A549 (cell line): ENCODE data around the gene OOEP. TPM values are rescaled to one million over a fixed set of nuclear protein-coding genes. Genes with fewer than 3 reads are reported as not detected.

ENCODE experiments used
- ATAC-seq, 2 experiments: fragments of 200-7000 bp in 1 of 2; fragments of >200 bp in 1 of 2; cut with Nextera tagmentation in 1 of 2; cut with Tn5 transposase in 1 of 2; 3 replicates each; pipeline versions ENCODE4 v1.8.0 to v1.9.1; 2018 to 2020; ENCODE audit warnings: mild to moderate bottlenecking in 1 of 2, moderate library complexity in 1 of 2
- CTCF ChIA-PET: fragments of 300-600 bp; sonication (Branson Sonifier 250); formaldehyde crosslinking; extraction: SDS; loops from one replicate; lab custom pipeline; 2021; ENCODE audit warnings: antibody characterized with exemption, inconsistent platforms; lab: Yijun Ruan, JAX
- POLR2A ChIA-PET: fragments of 350-600 bp; formaldehyde crosslinking; extraction: SDS; loops from one replicate; lab custom pipeline; 2021; ENCODE audit warnings: antibody characterized with exemption, inconsistent platforms; lab: Yijun Ruan, JAX
- DNase-seq, 2 experiments: peaks; one replicate each; pipeline versions ENCODE4 v3.0.0 to v3.0.0-alpha.2; 2011 to 2016; ENCODE audit warnings: low read depth in 1 of 2, low spot score in 1 of 2
- FAIRE-seq: peaks from 2 replicates; lab custom pipeline; 2011; peaks lifted over from hg19 to GRCh38; lab: Jason Lieb, UNC
- H3K27ac ChIP-seq, 2 experiments: fragments of >200 bp; sonication (Bioruptor Twin); formaldehyde crosslinking; 3 replicates each; pipeline ENCODE4 v1.5.1; 2016 to 2017
- H3K4me1 ChIP-seq: fragments of >200 bp; sonication (Bioruptor Twin); formaldehyde crosslinking; 3 replicates; pipeline ENCODE4 v1.6.1; 2016
- H3K4me2 ChIP-seq: fragments of >200 bp; sonication (Bioruptor Twin); formaldehyde crosslinking; 3 replicates; pipeline ENCODE4 v1.6.1; 2016
- H3K4me3 ChIP-seq: fragments of >200 bp; sonication (Bioruptor Twin); formaldehyde crosslinking; 3 replicates; pipeline ENCODE4 v1.5.1; 2016
- H3K9me3 ChIP-seq: fragments of >200 bp; sonication (Bioruptor Twin); formaldehyde crosslinking; 3 replicates; pipeline ENCODE4 v1.6.1; 2016
- BHLHE40 ChIP-seq: IDR thresholded peaks from 2 replicates; pipeline ENCODE4 v1.6.1; 2012; ENCODE audit warnings: low read depth, low read length, inconsistent platforms
- CBX2 ChIP-seq: fragments of 200-600 bp; sonication (generic); IDR thresholded peaks from 2 replicates; pipeline ENCODE4 v1.6.1; 2016; ENCODE audit warnings: low read depth, mild to moderate bottlenecking, borderline replicate concordance
- E2F6 ChIP-seq: IDR thresholded peaks from 2 replicates; pipeline ENCODE4 v1.6.1; 2012; ENCODE audit warnings: low read depth, borderline replicate concordance
- GATA3 ChIP-seq: IDR thresholded peaks from 2 replicates; pipeline ENCODE4 v1.6.1; 2012; ENCODE audit warnings: borderline replicate concordance
- HDAC2 ChIP-seq: fragments of 200-600 bp; sonication (generic); IDR thresholded peaks from 2 replicates; pipeline ENCODE4 v1.6.1; 2016
- HEYL ChIP-seq: fragments of 250-450 bp; sonication (Bioruptor Pico); IDR thresholded peaks from 2 replicates; pipeline ENCODE4 v1.8.0; 2021; ENCODE audit warnings: mild to moderate bottlenecking, moderate library complexity
- HOXA7 ChIP-seq: fragments of 250-450 bp; sonication (Bioruptor Pico); IDR thresholded peaks from 2 replicates; pipeline ENCODE4 v1.5.0; 2020; ENCODE audit warnings: mild to moderate bottlenecking, moderate library complexity
- JUN ChIP-seq, 2 experiments: fragments of >200 bp; sonication (Bioruptor Twin); formaldehyde crosslinking; IDR thresholded peaks; 2 replicates in 1 of 2; 3 replicates in 1 of 2; pipeline ENCODE4 v1.6.1; 2016 to 2017
- JUNB ChIP-seq: fragments of >200 bp; sonication (Bioruptor Twin); formaldehyde crosslinking; IDR thresholded peaks from 2 replicates; pipeline ENCODE4 v1.6.1; 2016
- KDM1A ChIP-seq: fragments of 200-600 bp; sonication (generic); IDR thresholded peaks from 2 replicates; pipeline ENCODE4 v1.6.1; 2016; ENCODE audit warnings: low read depth, mild to moderate bottlenecking
- KDM5A ChIP-seq: fragments of 200-600 bp; sonication (generic); IDR thresholded peaks from 2 replicates; pipeline ENCODE4 v1.6.1; 2016; ENCODE audit warnings: antibody characterized with exemption, mild to moderate bottlenecking
- MAFK ChIP-seq: fragments of 450-650 bp; IDR thresholded peaks from 2 replicates; pipeline ENCODE4 v1.6.1; 2014; ENCODE audit not compliant: partially characterized antibody
- NPAS2 ChIP-seq: fragments of 250-450 bp; sonication (Bioruptor Pico); IDR thresholded peaks from 2 replicates; pipeline ENCODE4 v1.8.0; 2022; ENCODE audit warnings: mild to moderate bottlenecking, moderate library complexity, borderline replicate concordance
- PHF8 ChIP-seq: fragments of 200-600 bp; sonication (generic); IDR thresholded peaks from 2 replicates; pipeline ENCODE4 v1.6.1; 2016; ENCODE audit warnings: low read depth, mild to moderate bottlenecking, antibody characterized with exemption, moderate library complexity, borderline replicate concordance
- POLR2A ChIP-seq: IDR thresholded peaks from 2 replicates; pipeline ENCODE4 v1.6.1; 2012; ENCODE audit warnings: mild to moderate bottlenecking, low read length
- RAD21 ChIP-seq, 2 experiments: fragments of >200 bp in 1 of 2; sonication (Bioruptor Twin) in 1 of 2; formaldehyde crosslinking in 1 of 2; IDR thresholded peaks in 1 of 2; conservative IDR thresholded peaks in 1 of 2; 2 replicates in 1 of 2; 3 replicates in 1 of 2; pipeline ENCODE4 v1.6.1; 2012 to 2018; ENCODE audit warnings: inconsistent platforms in 1 of 2
- RCOR1 ChIP-seq: fragments of 150-350 bp; IDR thresholded peaks from 2 replicates; pipeline ENCODE4 v1.6.1; 2014; ENCODE audit warnings: antibody characterized with exemption, low read length, low read depth
- REST ChIP-seq: fragments of 200-600 bp; sonication (generic); IDR thresholded peaks from 2 replicates; pipeline ENCODE4 v1.6.1; 2016; ENCODE audit warnings: antibody characterized with exemption, mild to moderate bottlenecking, moderate library complexity
- RFX5 ChIP-seq: fragments of 450-650 bp; IDR thresholded peaks from 2 replicates; pipeline ENCODE4 v1.7.1; 2014; ENCODE audit warnings: antibody characterized with exemption, mild to moderate bottlenecking, moderate library complexity
- SMC3 ChIP-seq: fragments of >200 bp; sonication (Bioruptor Twin); formaldehyde crosslinking; IDR thresholded peaks from 3 replicates; pipeline ENCODE4 v1.6.1; 2018; ENCODE audit warnings: inconsistent platforms
- TFCP2L1 ChIP-seq: fragments of 250-450 bp; sonication (Bioruptor Pico); IDR thresholded peaks from 2 replicates; pipeline ENCODE4 v1.5.0; 2021; ENCODE audit warnings: mild to moderate bottlenecking
- ZSCAN20 ChIP-seq: fragments of 250-450 bp; sonication (Bioruptor Pico); IDR thresholded peaks from 2 replicates; pipeline ENCODE4 v1.8.0; 2022; ENCODE audit warnings: mild to moderate bottlenecking, moderate library complexity
- WGBS: methylation state at CpG from one replicate; pipeline ENCODE4 v1.1.6; 2017; ENCODE audit errors: missing lambda C conversion rate; 5-methylcytosine and 5-hydroxymethylcytosine counted together
- polyA plus RNA-seq, 4 experiments: library from polyadenylated mRNA; depleted of rRNA in 3 of 4; stranded (reverse); fragments of >200 nt; fragmentation: RNase III in 1 of 4; extraction: RNeasy Plus Mini Kit Qiagen cat#74134 plus additional on column Dnase treatment in 1 of 4; gene quantifications; 2 replicates in 3 of 4; 3 replicates in 1 of 4; pipeline ENCODE4 v1.2.3, GENCODE V29; 2011 to 2017
- TF ChIP-seq, protein P1 (sequence below): fragments of >200 bp; sonication (Bioruptor Twin); formaldehyde crosslinking; IDR thresholded peaks from 3 replicates; pipeline ENCODE4 v1.5.1; 2016
- TF ChIP-seq, protein P2 (sequence below): IDR thresholded peaks from 2 replicates; pipeline ENCODE4 v1.6.1; 2012
- TF ChIP-seq, protein P3 (sequence below): fragments of 250-450 bp; sonication (Bioruptor Pico); IDR thresholded peaks from 2 replicates; pipeline ENCODE4 v1.5.0; 2020; ENCODE audit warnings: low read depth, mild to moderate bottlenecking, moderate library complexity

The OOEP gene
- polyA plus RNA-seq, 2 of the 4 experiments (the other 2 are of a cell fraction): not detected

- TF ChIP-seq REST (no peak), ZSCAN20 (CRISPR knock-in tag) (no peak), PHF8 (no peak)
These were observed 20.2 kb upstream of the OOEP start (continued) for GRCh38 chr6:73389854-73390253.

- ATAC-seq: peak; percentile 98 to 99
- 0 out of 3 replicates have a peak, but pooled peaks cover 3% of the 10 kb centered on the region for H3K4me1 ChIP-seq
- peak; percentile 47 to 75 for DNase-seq
- no peaks in the 10 kb centered on the region for H3K9me3 ChIP-seq
- peak overlapping the region; percentile 92 for H3K4me2 ChIP-seq
- TF ChIP-seq JUN (IDR thresholded peaks at IDR 0.05) (peak in 1 of 2 experiments; percentile 45; a peak in 1 of 5 replicates), RAD21 (conservative IDR thresholded peaks at IDR 0.05 in 1 of 2, IDR thresholded peaks at IDR 0.05 in 1 of 2) (peak; percentile 77 to 78), E2F6 (no peak), HOXA7 (CRISPR knock-in tag) (no peak), RFX5 (no peak), MAFK (peak; percentile 90), KDM5A (no peak), SMC3 (peak; percentile 56; the same call in 2 of the 3 replicates), TFCP2L1 (no peak), POLR2A (peak; percentile 41)
- TF ChIP-seq, protein P1, sequence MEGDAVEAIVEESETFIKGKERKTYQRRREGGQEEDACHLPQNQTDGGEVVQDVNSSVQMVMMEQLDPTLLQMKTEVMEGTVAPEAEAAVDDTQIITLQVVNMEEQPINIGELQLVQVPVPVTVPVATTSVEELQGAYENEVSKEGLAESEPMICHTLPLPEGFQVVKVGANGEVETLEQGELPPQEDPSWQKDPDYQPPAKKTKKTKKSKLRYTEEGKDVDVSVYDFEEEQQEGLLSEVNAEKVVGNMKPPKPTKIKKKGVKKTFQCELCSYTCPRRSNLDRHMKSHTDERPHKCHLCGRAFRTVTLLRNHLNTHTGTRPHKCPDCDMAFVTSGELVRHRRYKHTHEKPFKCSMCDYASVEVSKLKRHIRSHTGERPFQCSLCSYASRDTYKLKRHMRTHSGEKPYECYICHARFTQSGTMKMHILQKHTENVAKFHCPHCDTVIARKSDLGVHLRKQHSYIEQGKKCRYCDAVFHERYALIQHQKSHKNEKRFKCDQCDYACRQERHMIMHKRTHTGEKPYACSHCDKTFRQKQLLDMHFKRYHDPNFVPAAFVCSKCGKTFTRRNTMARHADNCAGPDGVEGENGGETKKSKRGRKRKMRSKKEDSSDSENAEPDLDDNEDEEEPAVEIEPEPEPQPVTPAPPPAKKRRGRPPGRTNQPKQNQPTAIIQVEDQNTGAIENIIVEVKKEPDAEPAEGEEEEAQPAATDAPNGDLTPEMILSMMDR: peak; percentile 63
- TF ChIP-seq, protein P2, sequence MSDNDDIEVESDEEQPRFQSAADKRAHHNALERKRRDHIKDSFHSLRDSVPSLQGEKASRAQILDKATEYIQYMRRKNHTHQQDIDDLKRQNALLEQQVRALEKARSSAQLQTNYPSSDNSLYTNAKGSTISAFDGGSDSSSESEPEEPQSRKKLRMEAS: peak; percentile 58; the same call in 1 of the 2 replicates
- 0% methylated on average over 22 of the region's 38 CpGs for WGBS
- no peak for FAIRE-seq
- H3K4me3 ChIP-seq: peak overlapping the region; percentile 59
- H3K27ac ChIP-seq: peak overlapping the region; percentile 79 to 96
- CTCF ChIA-PET: interaction anchor here (0.5 to 2.2 kb wide), 25 partner anchors 10 to 977 kb away, joined by 3 to 16 read pairs (median 4); no protein-coding TSS in a partner anchor
- POLR2A ChIA-PET: interaction anchor here (0.6 to 1.4 kb wide), 4 partner anchors 62 to 264 kb away, joined by 3 to 8 read pairs (median 6); partner anchors contain the start of gene MTO1
These were observed 19.3 kb upstream of the OOEP start for GRCh38 chr6:73388800-73389512.

GRCh38 chr6:73388433-73388799, 18.7 kb upstream of the OOEP start:
- ATAC-seq: peak; percentile 74 to 75
- 23% methylated on average over 4 of the region's 4 CpGs for WGBS
- peak in 1 of 2 experiments; percentile 17 for DNase-seq
- peak overlapping the region; percentile 92 for H3K4me2 ChIP-seq
- ChIA-PET POLR2A (interaction anchor here (1.2 to 1.4 kb wide), 3 partner anchors 63 to 264 kb away, joined by 3 to 8 read pairs (median 6); partner anchors contain the start of gene MTO1), CTCF (interaction anchor here (0.7 to 2.2 kb wide), 20 partner anchors 10 to 977 kb away, joined by 3 to 16 read pairs (median 5); no protein-coding TSS in a partner anchor)
- 0 out of 3 replicates have a peak, but pooled peaks cover 3% of the 10 kb centered on the region for H3K4me1 ChIP-seq
- peak overlapping the region; percentile 79 to 96 for H3K27ac ChIP-seq
- no peaks in the 10 kb centered on the region for H3K9me3 ChIP-seq
- FAIRE-seq: no peak
- peak overlapping the region; percentile 59 for H3K4me3 ChIP-seq
- TF ChIP-seq POLR2A: no peak
- no peak for TF ChIP-seq GATA3
- TF ChIP-seq, protein P3, sequence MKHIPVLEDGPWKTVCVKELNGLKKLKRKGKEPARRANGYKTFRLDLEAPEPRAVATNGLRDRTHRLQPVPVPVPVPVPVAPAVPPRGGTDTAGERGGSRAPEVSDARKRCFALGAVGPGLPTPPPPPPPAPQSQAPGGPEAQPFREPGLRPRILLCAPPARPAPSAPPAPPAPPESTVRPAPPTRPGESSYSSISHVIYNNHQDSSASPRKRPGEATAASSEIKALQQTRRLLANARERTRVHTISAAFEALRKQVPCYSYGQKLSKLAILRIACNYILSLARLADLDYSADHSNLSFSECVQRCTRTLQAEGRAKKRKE (CRISPR knock-in tag): no peak
- TF ChIP-seq NPAS2 (CRISPR knock-in tag): no peak
- no peak for TF ChIP-seq CBX2
- TF ChIP-seq HOXA7 (CRISPR knock-in tag): no peak
- no peak for TF ChIP-seq JUNB
- TF ChIP-seq HDAC2: no peak
- TF ChIP-seq BHLHE40: no peak
- TF ChIP-seq JUN (IDR thresholded peaks at IDR 0.05): no peak
- TF ChIP-seq PHF8: no peak
- no peak for TF ChIP-seq HEYL
- TF ChIP-seq RCOR1: no peak
- TF ChIP-seq SMC3: no peak
- TF ChIP-seq KDM1A: no peak
